SK-N-MC (cell line): ENCODE measurements around the gene SRR.

ENCODE experiments used
- EZH2 ChIP-seq: fragments of 200-600 bp; sonication (generic); IDR thresholded peaks from one replicate; pipeline ENCODE4 v1.6.1; 2017; ENCODE audit warnings: antibody characterized with exemption
- FOXP2 ChIP-seq: optimal IDR thresholded peaks from 2 replicates; pipeline ENCODE3; 2011; ENCODE audit warnings: mild to moderate bottlenecking, moderate library complexity; ENCODE audit not compliant: insufficient read depth; ENCODE audit errors: extremely low read length, control extremely low read depth
- POLR2AphosphoS5 ChIP-seq: IDR thresholded peaks from 2 replicates; pipeline ENCODE4 v1.6.1; 2012; ENCODE audit warnings: mild to moderate bottlenecking, low read depth, low read length, borderline replicate concordance

DNA sequence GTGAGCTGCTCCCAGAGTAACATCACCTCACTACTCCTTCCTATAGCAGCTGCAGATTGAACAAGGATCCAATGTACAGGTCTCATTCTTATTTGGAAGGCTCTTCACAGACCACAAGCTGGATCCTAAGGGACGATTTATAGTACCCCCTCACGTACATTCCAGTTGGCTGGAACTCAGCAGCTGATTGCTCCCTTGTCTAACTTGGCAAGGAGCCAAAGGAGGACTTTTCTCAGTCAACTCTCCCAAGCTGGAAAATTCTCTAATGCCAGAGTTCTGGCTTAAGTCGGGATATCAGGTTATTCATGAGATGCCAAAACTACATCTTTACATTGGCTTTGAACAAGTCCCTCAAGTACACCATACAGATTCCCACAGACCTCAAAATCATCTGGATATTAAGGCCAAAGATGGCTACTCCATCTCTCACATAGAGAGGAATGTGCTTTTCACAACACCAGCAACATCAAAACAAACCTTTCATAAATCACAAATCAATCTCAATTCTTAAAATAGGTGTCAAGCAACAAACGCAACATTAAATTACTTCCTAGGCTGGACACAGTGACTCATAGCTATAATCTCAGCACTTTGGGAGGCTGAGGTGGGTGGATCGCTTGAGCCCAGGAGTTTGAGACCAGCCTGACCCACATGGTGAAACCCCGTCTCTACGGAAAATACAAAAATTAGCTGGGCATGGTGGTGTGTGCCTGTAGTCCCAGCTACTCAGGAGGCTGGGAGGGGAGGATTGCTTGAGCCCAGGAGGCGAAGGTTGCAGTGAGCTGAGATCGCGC is 39.5 kb upstream of the SRR start:
- TF ChIP-seq EZH2 (no peak), POLR2AphosphoS5 (no peak), FOXP2 (no peak)
